GM12878 (cell line): Measurements from ENCODE around the gene HMGB2. TPM values are rescaled to one million over a fixed set of nuclear protein-coding genes. Genes with fewer than 3 reads are reported as not detected.

ENCODE experiments used
- ATAC-seq: fragments of 200-7000 bp; cut with Tn5 transposase; 3 replicates; pipeline ENCODE4 v1.9.1; 2020; ENCODE audit warnings: mild to moderate bottlenecking, moderate library complexity
- BruUV-seq: library from RNA; stranded (reverse); fragments of 400-500 nt; replicated peaks from 2 replicates; lab custom pipeline; 2021; lab: Mats Ljungman, UMichigan
- CTCF ChIA-PET: fragments of 300-600 bp; sonication (Branson Sonifier 250); formaldehyde crosslinking; extraction: SDS; loops from one replicate; lab custom pipeline; 2021; ENCODE audit warnings: inconsistent platforms; lab: Yijun Ruan, JAX
- POLR2A ChIA-PET: fragments of 350-600 bp; formaldehyde crosslinking; extraction: SDS; loops from one replicate; lab custom pipeline; 2021; ENCODE audit warnings: inconsistent platforms; lab: Charles Lee
- RAD21 ChIA-PET: fragments of 300-600 bp; sonication (Branson Sonifier 250); formaldehyde crosslinking; loops from one replicate; lab custom pipeline; 2023; ENCODE audit warnings: antibody characterized with exemption; ENCODE audit not compliant: unreplicated experiment; lab: Charles Lee
- SMC1A ChIA-PET: fragments of 300-600 bp; sonication (Branson Sonifier 250); formaldehyde crosslinking; loops from one replicate; lab custom pipeline; 2023; ENCODE audit not compliant: unreplicated experiment, uncharacterized antibody; lab: Charles Lee
- DNase-seq: peaks from one replicate; pipeline ENCODE4 v3.0.0-alpha.2; 2011; ENCODE audit warnings: low read depth, low spot score
- FAIRE-seq: peaks from 3 replicates; lab custom pipeline; 2011; peaks lifted over from hg19 to GRCh38; lab: Jason Lieb, UNC
- H2AFZ ChIP-seq: 2 replicates; pipeline ENCODE4 v1.6.0; 2011; ENCODE audit warnings: low read depth, low read length, control low read depth; ENCODE audit not compliant: control insufficient read depth
- H3K27ac ChIP-seq: 2 replicates; pipeline ENCODE4 v1.5.1; 2011; ENCODE audit warnings: control low read depth; ENCODE audit not compliant: control insufficient read depth, insufficient read depth
- H3K27me3 ChIP-seq, 2 experiments: replicated peaks in 1 of 2; 2 replicates each; pipeline versions ENCODE4 v1.6.0 to v1.6.1; 2011; ENCODE audit warnings: low read length in 1 of 2; ENCODE audit not compliant: control insufficient read depth in 2 of 2, insufficient read depth in 2 of 2
- H3K36me3 ChIP-seq, 2 experiments: 2 replicates each; pipeline ENCODE4 v1.5.1; 2011; ENCODE audit warnings: low read length in 1 of 2; ENCODE audit not compliant: control insufficient read depth in 2 of 2, insufficient read depth in 2 of 2
- H3K4me1 ChIP-seq: 2 replicates; pipeline ENCODE4 v1.6.1; 2011; ENCODE audit warnings: mild to moderate bottlenecking, low read length, moderate library complexity, mixed read lengths; ENCODE audit not compliant: control insufficient read depth, insufficient read depth
- H3K4me2 ChIP-seq: 2 replicates; pipeline ENCODE4 v1.6.0; 2011; ENCODE audit warnings: control low read depth; ENCODE audit not compliant: control insufficient read depth, insufficient read depth
- H3K4me3 ChIP-seq: fragments of 200-600 bp; sonication (generic); 2 replicates; pipeline ENCODE4 v1.5.1; 2016
- H3K79me2 ChIP-seq: 2 replicates; pipeline ENCODE4 v1.6.0; 2011; ENCODE audit warnings: low read length; ENCODE audit not compliant: control insufficient read depth, insufficient read depth
- H3K9ac ChIP-seq: 2 replicates; pipeline ENCODE4 v1.8.0; 2011; ENCODE audit warnings: low read length, control low read depth, mixed read lengths; ENCODE audit not compliant: control insufficient read depth, insufficient read depth
- H3K9me3 ChIP-seq: replicated peaks from 3 replicates; pipeline ENCODE4 v1.5.1; 2011; ENCODE audit warnings: mild to moderate bottlenecking, low read length; ENCODE audit not compliant: control insufficient read depth, insufficient read depth
- H4K20me1 ChIP-seq: 2 replicates; pipeline ENCODE4 v1.6.0; 2011; ENCODE audit not compliant: control insufficient read depth, insufficient read depth
- HCFC1 ChIP-seq: fragments of 150-350 bp; IDR thresholded peaks from 2 replicates; pipeline ENCODE4 v1.6.1; 2014; ENCODE audit warnings: low read length
- JUND ChIP-seq: IDR thresholded peaks from 2 replicates; pipeline ENCODE4 v1.6.1; 2012; ENCODE audit warnings: low read depth, mild to moderate bottlenecking, low read length, improper control_type of control experiment, moderate library complexity
- WGBS: methylation state at CpG from one replicate; pipeline ENCODE4 v1.1.6; 2016; ENCODE audit warnings: low lambda C conversion rate; ENCODE audit not compliant: insufficient replicate concordance, insufficient coverage; ENCODE audit errors: missing lambda C conversion rate; 5-methylcytosine and 5-hydroxymethylcytosine counted together
- in situ Hi-C: fragments of 300-500 bp; cut with MboI; formaldehyde crosslinking; loops from 9 replicates; pipeline ENCODE4 v1.14.3; 2018; ENCODE audit warnings: mixed read lengths
- intact Hi-C: fragments of 100-400 bp; cut with micrococcal nuclease; formaldehyde crosslinking; loops from one replicate; pipeline ENCODE4 v1.14.2; 2022; ENCODE audit not compliant: unreplicated experiment
- polyA plus RNA-seq, 11 experiments: library from polyadenylated mRNA; depleted of rRNA in 4 of 11; unstranded in 6 of 11; stranded (reverse) in 5 of 11; fragments of >200 nt; fragmentation: Nextera tagmentation in 4 of 11; fragmentation: Illumina TruSeq in 1 of 11; extraction: Ambion mirVana in 4 of 11; extraction: Trizol in 1 of 11; gene quantifications; 1 replicate in 1 of 11; 2 replicates in 10 of 11; pipeline versions ENCODE4 v1.2.1 to v1.2.3, GENCODE V29; 2011 to 2016; ENCODE audit warnings: inconsistent platforms in 2 of 11, missing spikeins in 2 of 11, low read depth in 1 of 11
- total RNA-seq, 4 experiments: library from RNA; depleted of rRNA in 3 of 4; stranded (reverse); fragments of >200 nt in 3 of 4; fragmentation: Illumina TruSeq in 1 of 4; extraction: Trizol in 1 of 4; gene quantifications; 2 replicates each; pipeline versions ENCODE4 v1.2.1 to v1.2.3, GENCODE V29; 2013 to 2021
- TF ChIP-seq, protein P1 (sequence below): fragments of 450-650 bp; IDR thresholded peaks from 2 replicates; pipeline ENCODE4 v1.6.1; 2017; ENCODE audit warnings: mild to moderate bottlenecking, low read depth, inconsistent platforms; ENCODE audit not compliant: poor library complexity, severe bottlenecking
- TF ChIP-seq, protein P2 (sequence below): fragments of 450-650 bp; IDR thresholded peaks from 2 replicates; pipeline ENCODE4 v1.6.1; 2018; ENCODE audit warnings: mild to moderate bottlenecking, low read depth, moderate library complexity; ENCODE audit not compliant: partially characterized antibody

HMGB2 gene
- total and polyA plus RNA-seq, 10 of the 15 experiments (the other 5 are each of a cell fraction or from before 2014, with no cell fraction given), result 260 to 961 (median 668) TPM

DNA sequence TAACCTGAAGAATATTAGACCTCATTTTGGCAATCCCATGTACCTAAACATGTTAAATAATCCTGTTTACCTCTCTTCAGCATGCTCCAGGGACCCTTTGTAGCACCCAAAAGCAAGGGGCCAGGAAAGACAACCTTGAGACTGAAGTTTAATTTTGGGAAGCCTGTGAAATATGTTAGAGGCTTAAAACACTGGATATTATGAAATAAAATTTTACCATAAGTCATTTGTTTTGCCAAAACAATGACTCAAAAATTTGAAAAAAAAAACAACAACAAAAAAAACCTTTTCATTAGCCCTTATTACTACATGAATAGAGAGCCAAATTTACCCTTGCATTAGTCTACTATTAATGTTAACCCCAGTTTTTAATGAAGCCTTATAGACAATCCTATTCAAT is 49.7 kb downstream of the HMGB2 start:
- no peak for FAIRE-seq
- in situ Hi-C loops, result no loop called here
- no peak for DNase-seq
- Histone ChIP-seq H3K9ac (no peak overlapping the region), H4K20me1 (no peaks in the 10 kb centered on the region), H3K4me1 (peaks cover 5% of the 10 kb centered on the region; the same call in 1 of the 2 replicates), H3K27me3 (no peaks in the 10 kb centered on the region), H3K4me3 (no peak overlapping the region), H3K4me2 (no peak overlapping the region), H3K36me3 (no peaks in the 10 kb centered on the region; a peak in 1 of 4 replicates), H3K9me3 (peaks cover 9% of the 10 kb centered on the region; the same call in 2 of the 3 replicates), H3K79me2 (no peaks in the 10 kb centered on the region; the same call in none of the 2 replicates), H3K27ac (no peak overlapping the region), H2AFZ (no peak overlapping the region)
- SMC1A ChIA-PET, result interaction anchor here (1.1 to 2.2 kb wide), 2 partner anchors 15 to 271 kb away, joined by 3 to 7 read pairs; no protein-coding TSS in a partner anchor
- TF ChIP-seq, protein P1, sequence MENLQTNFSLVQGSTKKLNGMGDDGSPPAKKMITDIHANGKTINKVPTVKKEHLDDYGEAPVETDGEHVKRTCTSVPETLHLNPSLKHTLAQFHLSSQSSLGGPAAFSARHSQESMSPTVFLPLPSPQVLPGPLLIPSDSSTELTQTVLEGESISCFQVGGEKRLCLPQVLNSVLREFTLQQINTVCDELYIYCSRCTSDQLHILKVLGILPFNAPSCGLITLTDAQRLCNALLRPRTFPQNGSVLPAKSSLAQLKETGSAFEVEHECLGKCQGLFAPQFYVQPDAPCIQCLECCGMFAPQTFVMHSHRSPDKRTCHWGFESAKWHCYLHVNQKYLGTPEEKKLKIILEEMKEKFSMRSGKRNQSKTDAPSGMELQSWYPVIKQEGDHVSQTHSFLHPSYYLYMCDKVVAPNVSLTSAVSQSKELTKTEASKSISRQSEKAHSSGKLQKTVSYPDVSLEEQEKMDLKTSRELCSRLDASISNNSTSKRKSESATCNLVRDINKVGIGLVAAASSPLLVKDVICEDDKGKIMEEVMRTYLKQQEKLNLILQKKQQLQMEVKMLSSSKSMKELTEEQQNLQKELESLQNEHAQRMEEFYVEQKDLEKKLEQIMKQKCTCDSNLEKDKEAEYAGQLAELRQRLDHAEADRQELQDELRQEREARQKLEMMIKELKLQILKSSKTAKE, result no peak
- RAD21 ChIA-PET, result no interaction called here
- CTCF ChIA-PET, result interaction anchor here (4.9 kb wide), 1 partner anchor 16 kb away, joined by 34 read pairs; no protein-coding TSS in a partner anchor
- POLR2A ChIA-PET, result no interaction called here
- no TSS peak for BruUV-seq
- intact Hi-C loops, result no loop called here
- ATAC-seq, result no peak

DNA sequence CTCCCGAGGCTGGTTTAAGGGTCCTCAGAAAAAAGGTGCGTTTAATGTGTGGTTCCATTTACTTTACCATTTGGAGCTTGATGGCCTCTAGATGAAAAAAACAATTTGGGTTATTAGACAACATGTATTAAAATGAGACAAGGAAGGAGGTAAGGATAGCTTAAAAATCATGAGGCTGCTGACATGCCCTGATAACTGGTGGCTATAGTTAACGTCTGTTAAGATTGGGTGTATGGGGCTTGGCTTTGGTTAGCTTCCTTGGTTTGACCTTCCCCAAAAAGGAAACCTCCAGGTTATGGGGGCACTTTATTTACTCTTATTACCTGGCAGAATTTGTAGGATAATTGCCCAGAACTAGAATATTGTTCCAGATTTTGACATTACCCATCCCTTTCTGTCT is 51.5 kb downstream of the HMGB2 start:
- Histone ChIP-seq H3K79me2 (no peaks in the 10 kb centered on the region; the same call in none of the 2 replicates), H2AFZ (no peak overlapping the region)
- SMC1A ChIA-PET, result interaction anchor here (1.1 to 2.2 kb wide), 9 partner anchors 8 to 269 kb away, joined by 3 to 7 read pairs (median 4); no protein-coding TSS in a partner anchor
- CTCF ChIA-PET, result interaction anchor here (0.9 to 4.9 kb wide), 6 partner anchors 9 to 25 kb away, joined by 3 to 34 read pairs (median 10); no protein-coding TSS in a partner anchor
- DNase-seq, result no peak
- WGBS, result 95% methylated on average over 3 of the region's 3 CpGs
- TF ChIP-seq JUND (no peak), HCFC1 (no peak)
- TF ChIP-seq, protein P2, sequence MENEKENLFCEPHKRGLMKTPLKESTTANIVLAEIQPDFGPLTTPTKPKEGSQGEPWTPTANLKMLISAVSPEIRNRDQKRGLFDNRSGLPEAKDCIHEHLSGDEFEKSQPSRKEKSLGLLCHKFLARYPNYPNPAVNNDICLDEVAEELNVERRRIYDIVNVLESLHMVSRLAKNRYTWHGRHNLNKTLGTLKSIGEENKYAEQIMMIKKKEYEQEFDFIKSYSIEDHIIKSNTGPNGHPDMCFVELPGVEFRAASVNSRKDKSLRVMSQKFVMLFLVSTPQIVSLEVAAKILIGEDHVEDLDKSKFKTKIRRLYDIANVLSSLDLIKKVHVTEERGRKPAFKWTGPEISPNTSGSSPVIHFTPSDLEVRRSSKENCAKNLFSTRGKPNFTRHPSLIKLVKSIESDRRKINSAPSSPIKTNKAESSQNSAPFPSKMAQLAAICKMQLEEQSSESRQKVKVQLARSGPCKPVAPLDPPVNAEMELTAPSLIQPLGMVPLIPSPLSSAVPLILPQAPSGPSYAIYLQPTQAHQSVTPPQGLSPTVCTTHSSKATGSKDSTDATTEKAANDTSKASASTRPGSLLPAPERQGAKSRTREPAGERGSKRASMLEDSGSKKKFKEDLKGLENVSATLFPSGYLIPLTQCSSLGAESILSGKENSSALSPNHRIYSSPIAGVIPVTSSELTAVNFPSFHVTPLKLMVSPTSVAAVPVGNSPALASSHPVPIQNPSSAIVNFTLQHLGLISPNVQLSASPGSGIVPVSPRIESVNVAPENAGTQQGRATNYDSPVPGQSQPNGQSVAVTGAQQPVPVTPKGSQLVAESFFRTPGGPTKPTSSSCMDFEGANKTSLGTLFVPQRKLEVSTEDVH, result no peak
- TF ChIP-seq, all 136 proteins: peak for 0
- no peaks in the 10 kb centered on the region for H3K27me3 ChIP-seq
- H3K36me3 ChIP-seq, result no peaks in the 10 kb centered on the region; a peak in 1 of 4 replicates
- H3K9me3 ChIP-seq, result peaks cover 9% of the 10 kb centered on the region; the same call in 2 of the 3 replicates
- ATAC-seq (no peak), FAIRE-seq (no peak)
- ChIA-PET RAD21 (interaction anchor here (0.7 to 1.2 kb wide), 2 partner anchors 19 to 269 kb away, joined by 3 to 4 read pairs; no protein-coding TSS in a partner anchor), POLR2A (no interaction called here)
- no peak overlapping the region for H3K9ac ChIP-seq
- intact Hi-C loops (no loop called here), in situ Hi-C loops (no loop called here)
- no peak overlapping the region for H3K27ac ChIP-seq
- no peaks in the 10 kb centered on the region for H4K20me1 ChIP-seq
- no peak overlapping the region for H3K4me3 ChIP-seq
- no TSS peak for BruUV-seq
- no peak overlapping the region for H3K4me2 ChIP-seq
- H3K4me1 ChIP-seq, result no peaks in the 10 kb centered on the region
